ENCODE data around the gene PDLIM7. TPM values are rescaled to one million over a fixed set of nuclear protein-coding genes. Genes with fewer than 3 reads are reported as not detected.

Gene PDLIM7
- total RNA-seq, 1 donor from 2014 or later, result 247 TPM

- DNase-seq (ENCODE audit: low spot score), result no peak
These were observed 39.3 kb downstream of the PDLIM7 start for GRCh38 chr5:177457852-177458681.

GRCh38 chr5:177456976-177457851 is 40.2 kb downstream of the PDLIM7 start:
- peak; percentile 93 for DNase-seq (ENCODE audit: low spot score)

GRCh38 chr5:177456591-177456964 is 40.8 kb downstream of the PDLIM7 start:
- DNase-seq (ENCODE audit: low spot score), result no peak

GRCh38 chr5:177455661-177456590 is 41.5 kb downstream of the PDLIM7 start:
- DNase-seq (ENCODE audit: low spot score), result peak; percentile 91

GRCh38 chr5:177455036-177455660 is 42.3 kb downstream of the PDLIM7 start:
- peak; percentile 71 for DNase-seq (ENCODE audit: low spot score)

GRCh38 chr5:177454397-177455035 is 42.9 kb downstream of the PDLIM7 start:
- DNase-seq (ENCODE audit: low spot score), result peak; percentile 90

GRCh38 chr5:177453852-177454396 is 43.5 kb downstream of the PDLIM7 start:
- peak; percentile 68 for DNase-seq (ENCODE audit: low spot score)

GRCh38 chr5:177452688-177453638 is 44.4 kb downstream of the PDLIM7 start:
- peak; percentile 36 for DNase-seq (ENCODE audit: low spot score)

GRCh38 chr5:177450667-177451424 is 46.6 kb downstream of the PDLIM7 start:
- peak; percentile 42 for DNase-seq (ENCODE audit: low spot score)

GRCh38 chr5:177449140-177450061 is 48.0 kb downstream of the PDLIM7 start:
- DNase-seq (ENCODE audit: low spot score), result no peak

- no peak for DNase-seq (ENCODE audit: low spot score)
These were observed 49.0 kb downstream of the PDLIM7 start for GRCh38 chr5:177448244-177448950.

- peak; percentile 26 for DNase-seq (ENCODE audit: low spot score)
These were observed 49.7 kb downstream of the PDLIM7 start for GRCh38 chr5:177447611-177448243.

GRCh38 chr5:177447066-177447610 is 50.3 kb downstream of the PDLIM7 start:
- peak; percentile 48 for DNase-seq (ENCODE audit: low spot score)

- peak; percentile 63 for DNase-seq (ENCODE audit: low spot score)
These were observed 51.0 kb downstream of the PDLIM7 start, which contains the start of gene PRR7 for GRCh38 chr5:177446200-177447065. PRR7 (plus strand) TSS chr5:177446814; CDS start chr5:177455068, 8,254 bp downstream.

GRCh38 chr5:177445917-177446199 is 51.5 kb downstream of the PDLIM7 start:
- DNase-seq (ENCODE audit: low spot score), result no peak
